ENCODE measurements around the gene PRR13.

DNA sequence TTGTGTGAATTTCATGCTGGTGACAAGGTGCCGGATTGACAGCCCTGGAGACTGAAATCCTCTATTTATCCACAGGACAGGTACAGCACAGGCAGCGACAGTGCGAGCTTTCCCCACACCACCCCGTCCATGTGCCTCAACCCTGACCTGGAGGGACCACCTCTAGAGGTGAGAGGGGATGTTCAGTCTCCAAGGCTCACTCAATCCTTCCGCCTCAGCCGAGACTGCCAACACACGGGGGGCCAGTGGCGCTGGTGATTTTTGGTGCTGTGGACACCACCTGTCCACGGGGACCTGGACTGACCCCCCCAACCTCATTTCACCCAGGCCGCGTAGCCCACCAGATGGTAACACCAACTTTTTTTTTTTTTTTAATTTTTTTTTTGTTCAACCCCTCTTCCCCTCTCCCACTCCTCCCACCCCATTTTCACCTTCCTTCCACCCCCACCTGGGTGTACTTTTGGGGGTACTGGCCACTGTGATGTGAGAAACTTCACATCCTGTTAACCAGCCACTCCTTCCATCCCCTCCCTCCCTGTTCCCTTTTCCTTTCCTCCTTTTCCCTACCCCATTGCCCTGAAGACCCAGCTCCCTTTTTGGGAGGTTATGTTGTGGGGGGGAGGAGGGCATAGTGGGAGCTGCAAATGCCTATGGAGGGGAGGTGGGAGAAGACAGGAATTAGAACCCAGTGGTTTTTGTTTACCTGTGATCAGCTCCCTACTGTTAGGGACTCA, 23.3 kb downstream of the PRR13 start:
- TF ChIP-seq EZH2 (IDR thresholded peaks at IDR 0.05) (no peak), POLR2AphosphoS5 (IDR thresholded peaks at IDR 0.05; ENCODE audit: borderline replicate concordance, low read depth, low read length) (no peak), FOXP2 (optimal IDR thresholded peaks at IDR 0.05; ENCODE audit: control extremely low read depth, extremely low read length, insufficient read depth) (no peak)
